Gastrocnemius medialis (tissue), 4 donors: ENCODE measurements around the gene ANXA8.
"Not testable (repeated sequence)": the region's sequence is repeated elsewhere in the genome, so short reads cannot be mapped to it uniquely, and the experiment has no call there.

Experiments used
- POLR2A ChIP-seq, 2 donors: fragments of 450-650 bp; IDR thresholded peaks; one replicate each; pipeline ENCODE4 v1.6.1; 2017; ENCODE audit warnings: antibody characterized with exemption in 2 of 2, mild to moderate bottlenecking in 2 of 2, moderate library complexity in 2 of 2
- TF ChIP-seq, protein P1 (sequence below), 5 experiments: fragments of 450-650 bp in 3 of 5; fragments of 200-600 bp in 2 of 5; sonication (generic) in 2 of 5; IDR thresholded peaks in 4 of 5; conservative IDR thresholded peaks in 1 of 5; 1 replicate in 4 of 5; 2 replicates in 1 of 5; pipeline ENCODE4 v1.5.1; 2016 to 2019; ENCODE audit warnings: antibody characterized with exemption in 5 of 5, mild to moderate bottlenecking in 3 of 5, moderate library complexity in 3 of 5

DNA sequence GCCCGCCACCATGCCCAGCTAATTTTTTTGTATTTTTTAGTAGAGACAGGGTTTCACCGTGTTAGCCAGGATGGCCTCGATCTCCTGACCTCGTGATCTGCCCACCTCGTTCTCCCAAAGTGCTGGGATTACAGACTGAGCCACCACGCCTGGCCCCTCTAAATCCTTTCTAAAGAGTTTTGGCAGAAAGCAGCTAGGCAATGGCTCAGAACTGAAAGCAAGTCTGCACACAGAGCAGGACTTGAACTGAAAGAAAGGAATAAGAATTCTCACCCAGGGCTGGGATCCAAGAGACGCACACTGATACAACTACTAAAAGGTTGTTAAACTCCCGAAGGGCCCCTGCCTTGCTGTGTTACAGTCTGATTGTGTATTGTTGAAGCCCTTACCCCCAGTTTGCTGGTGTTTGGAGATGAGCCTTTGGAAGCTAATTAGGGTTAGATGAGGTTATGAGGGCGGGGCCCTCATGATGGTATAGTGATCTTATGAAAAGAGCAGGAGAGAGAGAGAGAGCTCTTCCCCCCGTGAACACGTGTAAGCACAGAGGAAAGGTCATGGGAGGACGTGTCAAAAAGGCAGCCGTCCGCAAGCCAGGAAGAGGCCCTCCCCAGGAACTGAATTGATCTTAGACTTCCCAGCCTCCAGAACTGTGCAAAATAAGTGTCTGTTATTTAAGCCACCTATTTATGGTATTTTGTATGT is 18.5 kb downstream of the ANXA8 start:
- TF ChIP-seq, protein P1, sequence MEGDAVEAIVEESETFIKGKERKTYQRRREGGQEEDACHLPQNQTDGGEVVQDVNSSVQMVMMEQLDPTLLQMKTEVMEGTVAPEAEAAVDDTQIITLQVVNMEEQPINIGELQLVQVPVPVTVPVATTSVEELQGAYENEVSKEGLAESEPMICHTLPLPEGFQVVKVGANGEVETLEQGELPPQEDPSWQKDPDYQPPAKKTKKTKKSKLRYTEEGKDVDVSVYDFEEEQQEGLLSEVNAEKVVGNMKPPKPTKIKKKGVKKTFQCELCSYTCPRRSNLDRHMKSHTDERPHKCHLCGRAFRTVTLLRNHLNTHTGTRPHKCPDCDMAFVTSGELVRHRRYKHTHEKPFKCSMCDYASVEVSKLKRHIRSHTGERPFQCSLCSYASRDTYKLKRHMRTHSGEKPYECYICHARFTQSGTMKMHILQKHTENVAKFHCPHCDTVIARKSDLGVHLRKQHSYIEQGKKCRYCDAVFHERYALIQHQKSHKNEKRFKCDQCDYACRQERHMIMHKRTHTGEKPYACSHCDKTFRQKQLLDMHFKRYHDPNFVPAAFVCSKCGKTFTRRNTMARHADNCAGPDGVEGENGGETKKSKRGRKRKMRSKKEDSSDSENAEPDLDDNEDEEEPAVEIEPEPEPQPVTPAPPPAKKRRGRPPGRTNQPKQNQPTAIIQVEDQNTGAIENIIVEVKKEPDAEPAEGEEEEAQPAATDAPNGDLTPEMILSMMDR (IDR thresholded peaks at IDR 0.05 in 4 of 5, conservative IDR thresholded peaks at IDR 0.05 in 1 of 5) = not testable (repeated sequence)
- TF ChIP-seq POLR2A (IDR thresholded peaks at IDR 0.05) = not testable (repeated sequence)
